ENCODE results near the gene AK8.

The AK8 gene

DNA sequence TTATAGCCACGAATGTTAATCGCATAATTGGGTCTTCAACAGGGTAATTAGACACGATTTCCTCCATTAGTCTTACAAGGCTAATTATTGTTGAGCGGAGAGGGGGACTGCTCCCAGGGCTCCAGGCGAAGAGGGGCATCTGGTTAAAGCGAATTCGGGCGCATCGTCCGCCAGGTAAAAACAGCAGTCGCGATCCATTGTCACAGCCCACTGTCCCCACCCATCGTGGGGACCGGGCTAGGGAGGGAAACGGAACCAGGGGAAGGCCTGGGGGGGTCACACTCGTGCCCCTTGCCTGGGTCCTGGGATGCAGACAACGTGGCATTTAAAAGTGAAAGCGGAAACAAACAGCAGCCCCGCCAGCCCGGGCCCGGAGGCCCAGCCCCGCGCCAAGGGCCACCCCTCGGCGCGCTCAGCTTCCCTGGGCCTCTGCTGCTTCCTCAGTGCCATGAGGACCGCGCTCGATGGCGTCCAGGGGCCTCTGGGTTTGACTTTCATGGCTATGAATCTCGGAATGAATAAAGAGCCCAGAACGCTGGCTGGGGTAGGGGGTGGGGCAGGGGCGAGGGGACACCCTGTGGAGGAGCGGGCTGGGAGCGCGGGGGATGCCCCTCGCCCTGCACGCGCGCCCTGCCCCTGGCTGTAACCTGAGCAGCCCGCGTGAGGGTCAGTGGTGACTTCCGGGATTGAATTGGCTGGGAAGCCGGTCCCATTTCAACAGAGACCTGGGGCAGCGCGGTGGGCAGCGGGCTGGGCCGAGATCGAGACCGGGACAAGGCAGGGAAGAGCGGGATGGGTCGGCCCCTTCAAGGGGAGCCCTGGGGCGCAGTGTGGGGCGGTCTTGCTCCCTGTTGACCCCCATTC lies 107.9 kb downstream of the AK8 start:
- DNase-seq, result peak; percentile 71

DNA sequence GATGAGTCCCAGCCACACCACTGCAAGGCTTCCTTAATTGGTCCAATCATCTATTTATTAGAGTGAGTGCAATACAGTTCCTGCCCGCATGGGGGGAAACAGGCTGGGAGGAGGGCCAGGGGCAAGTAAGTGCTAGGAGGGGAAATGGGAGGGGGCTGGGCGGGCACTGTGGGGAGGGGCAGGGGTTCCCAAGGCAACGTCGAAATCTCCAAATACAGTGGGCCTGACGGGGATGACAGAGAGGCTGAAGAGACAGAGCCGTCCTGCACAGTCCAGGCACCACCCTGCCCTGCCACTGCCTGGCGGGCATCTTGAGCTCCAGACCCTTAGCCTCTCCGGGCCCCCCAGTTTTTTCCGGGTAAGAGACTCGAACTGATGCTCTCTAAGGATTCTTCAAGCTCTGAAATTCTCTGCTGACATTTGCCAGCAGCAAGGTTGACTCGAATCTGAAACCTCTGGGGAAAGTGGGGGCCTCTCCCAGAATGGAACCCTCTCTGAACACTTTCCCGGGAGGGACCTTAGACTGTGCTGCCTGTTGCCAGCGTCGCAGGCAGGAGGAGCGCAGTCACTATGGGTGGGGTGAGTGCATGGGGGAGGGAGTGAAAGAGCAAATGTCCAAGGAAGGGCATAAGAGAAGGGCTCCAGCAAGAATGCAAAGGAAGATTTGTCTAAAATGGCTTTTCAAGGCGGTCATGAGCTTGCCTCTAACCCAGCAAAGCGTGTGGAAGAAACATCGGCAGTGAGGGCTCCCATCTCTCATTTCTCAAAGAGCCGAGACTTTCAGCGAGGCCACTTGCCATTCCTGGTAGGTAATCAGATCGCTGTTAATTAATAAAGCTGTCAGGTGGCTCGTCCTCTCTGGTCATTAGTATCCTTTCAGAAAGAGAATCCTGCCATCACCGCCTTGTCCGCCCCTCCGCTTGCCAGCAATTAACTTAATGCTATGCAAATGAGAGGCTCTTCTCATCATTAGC lies 108.9 kb downstream of the AK8 start:
- peak; percentile 71 for DNase-seq

DNA sequence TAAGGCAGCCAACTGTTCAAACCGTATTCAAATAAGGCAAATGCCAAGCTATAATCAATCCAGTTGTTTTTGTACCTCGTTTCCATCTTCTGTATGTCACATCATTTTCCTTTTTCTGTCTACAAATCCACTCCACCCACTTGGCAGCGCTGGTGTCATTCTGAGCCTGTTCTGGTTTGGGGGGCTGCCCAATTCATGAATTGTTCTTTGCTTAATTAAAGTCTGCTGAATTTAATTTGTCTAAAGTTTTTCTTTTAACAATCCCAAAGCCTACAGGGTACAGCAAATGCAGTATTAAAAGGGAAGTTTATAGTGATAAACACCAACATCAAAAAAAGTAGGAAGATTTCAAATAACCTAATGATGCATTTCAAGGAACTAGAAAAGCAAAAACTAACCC lies 114.5 kb downstream of the AK8 start:
- DNase-seq, result no peak

DNA sequence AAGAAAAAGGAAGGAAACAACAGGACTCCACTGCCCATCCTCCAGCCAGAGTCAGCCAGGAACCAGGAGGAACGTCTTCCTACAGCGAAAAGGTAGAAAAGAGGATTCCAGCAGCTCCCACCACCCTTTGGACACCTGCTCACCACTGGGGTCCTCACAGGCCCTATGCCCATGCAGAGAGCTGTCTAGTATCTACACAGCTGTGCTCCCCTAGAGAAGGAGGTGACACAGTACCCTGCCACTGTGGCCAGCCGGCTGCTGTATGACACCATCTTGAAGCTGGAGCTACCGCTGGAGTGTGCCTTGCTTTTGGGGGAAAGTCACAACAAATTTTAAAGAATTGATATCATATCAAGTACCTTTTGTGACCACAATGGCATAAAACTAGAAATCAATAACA lies 115.2 kb downstream of the AK8 start:
- DNase-seq, result no peak

DNA sequence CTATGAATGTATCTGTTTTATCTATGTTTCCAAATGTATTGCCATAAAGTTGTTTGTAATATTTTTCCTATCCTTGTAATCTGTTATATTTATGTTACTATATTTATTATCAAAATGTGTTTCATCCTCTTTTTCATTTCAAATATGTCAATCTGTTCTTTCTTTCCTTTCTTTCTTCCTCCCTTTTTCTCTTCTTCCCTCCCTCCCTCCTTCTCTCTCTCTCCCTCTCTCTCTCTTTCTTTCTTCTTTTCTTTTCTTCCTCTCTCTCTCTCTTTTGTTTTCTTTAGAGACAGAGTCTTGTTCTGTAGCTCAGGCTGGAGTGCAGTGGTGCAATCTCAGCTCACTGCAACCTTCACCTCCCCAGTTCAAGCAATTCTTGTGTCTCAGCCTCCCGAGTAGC lies 116.5 kb downstream of the AK8 start:
- DNase-seq, result no peak

DNA sequence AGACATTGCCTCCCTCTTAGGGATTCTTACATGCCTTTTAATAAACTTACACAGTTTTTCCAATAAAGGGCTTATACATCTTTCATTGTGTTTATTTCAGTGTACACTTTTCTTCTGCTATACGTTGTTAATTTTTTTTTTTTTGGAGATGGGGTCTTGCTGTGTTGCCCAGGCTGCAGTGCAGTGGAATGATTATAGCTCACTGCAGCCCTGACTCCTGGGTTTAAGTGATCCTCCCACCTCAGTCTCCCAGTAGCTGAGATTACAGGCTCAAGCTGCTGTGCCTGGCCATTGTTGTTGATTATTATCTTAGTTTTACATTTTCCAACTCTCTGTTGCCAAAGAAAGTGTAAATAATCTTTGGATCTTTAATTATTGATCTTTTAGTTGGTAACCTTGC lies 118.0 kb downstream of the AK8 start:
- no peak for DNase-seq

DNA sequence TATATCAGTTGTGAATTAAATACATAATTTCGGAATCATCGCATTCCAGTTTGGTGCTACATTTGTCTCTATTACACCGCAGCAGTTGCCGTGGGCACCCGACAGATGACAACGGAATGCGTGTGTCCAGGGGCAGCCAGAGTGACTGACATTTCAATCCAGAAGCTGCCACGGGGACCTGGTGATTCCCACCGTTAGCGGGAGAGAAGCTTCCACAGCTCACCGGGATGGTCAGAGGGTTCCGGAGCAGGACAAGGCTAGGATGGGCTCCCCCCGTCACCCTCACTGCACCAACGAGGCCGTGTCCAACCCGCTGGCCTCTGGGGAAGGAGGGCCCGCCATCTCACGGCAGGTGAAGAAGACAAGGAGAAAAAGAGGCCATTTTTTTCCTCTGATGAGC lies 121.1 kb downstream of the AK8 start:
- no peak for DNase-seq

DNA sequence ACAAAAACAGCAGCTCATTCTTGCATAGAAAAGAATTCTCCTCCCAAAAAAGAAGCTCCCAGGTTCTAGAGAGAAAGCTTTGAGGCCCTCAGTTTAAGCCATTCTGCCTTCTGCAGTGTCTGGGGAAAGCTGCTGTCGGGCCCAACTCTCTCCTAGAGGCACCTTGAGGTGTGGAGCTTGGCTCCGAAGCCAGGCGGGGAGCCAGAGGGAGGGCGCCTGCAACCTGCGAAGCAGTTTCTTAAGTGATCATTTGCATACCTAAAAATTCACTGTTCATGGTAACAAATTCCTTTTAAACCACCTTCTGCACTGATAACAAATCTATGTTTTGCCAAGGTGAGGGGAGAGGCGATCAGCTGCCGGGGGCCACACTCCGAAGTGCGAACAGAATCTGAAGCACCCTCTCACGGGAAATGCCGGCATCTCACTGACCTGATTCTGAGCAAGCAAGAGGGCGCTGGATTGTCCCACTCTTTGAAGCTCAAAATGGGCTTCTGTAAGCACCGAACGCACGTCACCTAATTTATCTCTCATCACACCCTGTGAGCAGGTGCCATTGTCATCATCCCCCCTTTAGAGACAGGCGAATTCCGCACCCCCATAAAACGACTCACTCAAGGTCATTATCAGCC lies 121.8 kb downstream of the AK8 start:
- no peak for DNase-seq

DNA sequence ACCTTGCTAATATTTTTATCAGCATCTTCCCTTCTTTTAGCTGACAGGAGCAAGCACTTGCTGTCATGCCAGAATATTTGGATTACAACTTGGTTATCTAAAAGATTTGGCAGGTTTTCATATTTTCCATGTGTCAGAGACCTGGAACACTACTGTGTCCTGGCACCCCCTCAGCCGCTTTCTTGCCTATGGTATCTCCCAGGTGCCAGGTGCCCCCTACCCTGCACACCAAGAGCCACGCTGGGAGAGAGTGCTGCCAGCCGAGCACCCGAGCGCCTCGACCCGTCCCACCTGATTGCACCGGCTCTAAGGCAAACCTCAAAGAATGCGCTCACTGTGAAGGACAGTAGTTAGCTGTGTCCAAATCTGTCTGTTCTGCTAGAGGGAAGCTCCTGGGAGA lies 123.0 kb downstream of the AK8 start:
- no peak for DNase-seq

DNA sequence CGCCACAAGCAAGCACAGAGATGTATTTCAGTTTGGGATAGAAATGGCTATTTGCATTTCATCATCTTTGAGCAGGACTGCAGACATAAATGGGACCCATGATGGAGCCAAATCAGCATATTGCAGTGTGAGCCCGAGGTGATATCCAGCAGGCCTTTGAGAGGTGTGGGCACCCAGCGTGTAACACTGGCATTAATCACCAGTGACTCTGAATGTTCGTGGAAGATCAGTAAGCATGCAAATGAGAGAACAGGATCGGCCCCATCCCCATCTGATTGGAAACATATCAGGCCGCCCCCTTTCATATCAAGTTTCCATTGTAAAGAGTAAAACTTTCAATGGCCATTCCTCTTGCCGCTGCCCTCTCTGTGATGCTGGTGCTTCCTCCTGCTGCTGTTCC lies 123.8 kb downstream of the AK8 start:
- DNase-seq, result no peak

DNA sequence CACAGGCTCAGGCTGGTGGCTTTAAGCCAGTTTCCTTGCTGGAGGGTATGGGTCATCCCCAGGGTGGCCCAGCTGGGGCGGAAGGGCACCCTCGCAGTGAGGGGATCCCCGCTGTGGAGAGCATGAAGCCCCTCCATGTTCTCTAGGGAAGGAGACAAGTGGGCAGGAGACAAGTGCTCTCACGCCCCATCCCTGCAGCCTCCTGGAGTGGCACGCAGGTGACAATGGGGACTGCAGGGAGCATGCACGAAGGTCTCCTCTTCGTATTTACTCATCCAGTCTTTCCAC lies 124.5 kb downstream of the AK8 start:
- no peak for DNase-seq

DNA sequence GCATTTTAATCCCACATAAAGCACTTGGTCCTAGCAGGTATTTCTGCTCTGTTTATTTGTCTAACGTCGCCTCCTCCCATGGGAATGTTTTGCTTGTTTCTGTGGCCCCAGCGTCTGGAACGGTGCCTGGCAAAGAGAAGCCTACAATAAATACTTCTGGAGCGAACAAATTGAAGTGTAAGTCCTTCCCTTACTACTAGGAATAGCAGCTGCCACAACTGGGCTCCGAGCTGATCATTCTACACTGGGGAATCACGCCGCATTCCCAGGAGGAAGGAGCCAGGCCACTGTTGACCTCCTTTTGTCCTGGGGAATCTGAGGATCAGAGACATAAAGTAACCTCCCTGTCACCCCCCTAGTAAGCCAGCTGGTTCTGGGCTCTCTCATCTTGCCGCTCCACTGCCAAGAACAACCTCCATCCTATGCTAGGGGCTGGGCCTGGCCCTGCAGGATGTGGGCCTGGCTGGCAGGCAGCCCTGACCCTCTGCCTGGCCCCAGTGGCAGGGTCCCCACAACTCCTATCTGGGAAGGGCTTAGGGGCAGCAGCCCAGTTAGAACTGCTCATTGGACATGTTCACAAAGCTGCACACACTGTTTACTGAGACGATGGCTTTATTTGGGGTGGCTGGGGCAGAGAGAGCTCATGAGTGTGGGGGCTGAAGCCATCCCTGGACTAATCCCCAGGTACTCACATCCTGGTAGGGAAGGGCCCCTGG lies 125.0 kb downstream of the AK8 start:
- no peak for DNase-seq

DNA sequence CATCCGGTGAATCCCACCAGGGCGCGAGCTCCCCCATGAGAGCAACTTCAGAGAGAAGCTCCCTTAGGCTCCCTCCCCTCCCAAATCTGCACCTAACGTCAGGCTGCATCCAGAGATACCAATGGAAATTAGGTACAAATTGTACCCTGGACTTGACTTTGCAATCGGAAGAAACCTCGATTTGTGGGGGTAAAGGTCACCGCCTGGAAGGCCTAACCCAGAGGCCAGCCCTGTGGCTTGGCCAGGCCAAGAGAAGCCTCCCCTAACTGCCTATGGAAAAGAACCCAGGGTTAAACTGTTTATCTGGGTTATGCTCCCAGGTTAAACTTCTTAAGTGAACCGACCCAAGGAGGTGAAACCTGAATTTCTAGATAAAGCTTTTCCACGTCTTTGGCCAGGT lies 127.4 kb downstream of the AK8 start:
- DNase-seq, result no peak

DNA sequence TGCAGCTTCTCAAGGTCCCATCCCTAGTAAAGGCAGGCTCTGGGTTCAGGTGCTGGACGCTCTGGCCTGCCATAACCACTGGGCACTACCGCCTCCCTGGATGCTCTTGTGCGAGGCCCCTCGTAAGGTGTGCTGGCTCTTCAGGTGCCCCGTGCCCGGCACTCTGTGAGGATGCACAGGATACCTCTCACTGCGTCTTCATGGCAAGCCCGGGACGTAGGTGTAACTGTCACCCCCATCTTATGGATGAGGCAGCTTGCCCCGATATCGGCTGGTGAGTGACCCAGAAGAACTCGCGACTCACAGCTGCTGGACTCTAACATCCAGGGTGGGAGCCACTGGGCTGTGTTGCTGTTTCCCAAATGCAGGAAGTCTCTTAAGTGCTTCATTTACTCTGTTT lies 128.8 kb downstream of the AK8 start:
- DNase-seq, result no peak

DNA sequence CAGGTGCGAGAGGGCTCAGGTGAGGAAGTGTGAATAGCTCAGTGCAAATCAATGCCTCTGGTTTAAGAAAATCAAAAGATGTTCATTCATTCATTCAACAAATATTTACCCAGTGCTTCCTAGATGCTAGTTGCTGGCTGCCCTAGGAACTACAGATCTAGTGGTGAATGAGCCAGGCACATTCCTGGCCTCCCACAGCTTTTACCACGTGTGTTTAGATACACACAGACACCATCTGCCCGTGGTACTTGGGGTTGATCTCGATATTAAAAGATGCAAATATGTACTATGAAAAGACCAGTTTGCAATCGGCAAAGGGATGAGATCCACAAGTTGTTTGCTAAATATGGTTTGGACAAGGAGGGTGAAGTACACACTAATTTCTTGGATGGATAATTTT lies 129.6 kb downstream of the AK8 start:
- no peak for DNase-seq

DNA sequence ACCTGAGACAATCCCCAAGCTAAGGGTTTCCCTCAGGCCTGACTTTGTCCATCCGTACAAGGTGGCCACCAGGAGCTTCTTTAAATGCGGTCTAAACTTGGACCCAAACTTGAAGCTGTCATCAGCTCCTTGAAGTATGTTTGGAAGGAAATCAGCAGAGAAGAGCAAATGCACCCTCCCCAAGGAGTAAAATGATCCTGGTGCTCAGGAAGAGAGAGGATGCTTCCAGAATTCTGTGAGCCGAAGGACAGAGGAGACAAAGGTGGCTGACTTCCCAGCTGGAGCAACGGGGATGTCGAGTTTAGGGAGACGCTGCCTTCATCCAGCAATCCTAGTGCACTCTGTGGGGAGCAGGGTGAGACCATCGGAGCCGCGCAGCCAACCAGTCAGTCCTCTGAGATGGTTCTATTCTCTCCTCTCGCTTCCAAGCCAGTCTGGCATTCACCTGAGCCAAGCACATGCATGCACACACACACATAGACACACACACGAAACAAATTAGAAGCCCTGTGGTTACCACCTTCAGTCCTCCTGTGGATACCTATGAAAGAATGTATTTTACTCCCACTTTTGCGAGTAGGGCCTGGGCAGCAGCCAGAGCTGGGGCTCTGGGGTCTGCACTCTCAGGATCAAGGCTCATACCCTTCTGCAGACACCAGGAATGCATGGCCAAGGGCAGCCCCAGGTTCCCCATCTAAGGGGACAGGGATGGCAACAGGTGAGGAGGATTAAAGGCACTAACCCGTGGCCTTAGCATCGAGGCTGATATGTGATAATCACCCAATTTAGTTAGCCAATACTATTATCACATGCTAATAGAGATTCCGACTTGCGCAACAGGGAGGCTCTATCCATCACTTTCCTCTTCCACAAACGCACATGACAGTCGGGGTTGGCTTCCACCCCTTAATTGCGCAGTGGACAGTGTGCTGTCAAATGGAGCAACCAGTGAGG lies 132.1 kb downstream of the AK8 start:
- no peak for DNase-seq

DNA sequence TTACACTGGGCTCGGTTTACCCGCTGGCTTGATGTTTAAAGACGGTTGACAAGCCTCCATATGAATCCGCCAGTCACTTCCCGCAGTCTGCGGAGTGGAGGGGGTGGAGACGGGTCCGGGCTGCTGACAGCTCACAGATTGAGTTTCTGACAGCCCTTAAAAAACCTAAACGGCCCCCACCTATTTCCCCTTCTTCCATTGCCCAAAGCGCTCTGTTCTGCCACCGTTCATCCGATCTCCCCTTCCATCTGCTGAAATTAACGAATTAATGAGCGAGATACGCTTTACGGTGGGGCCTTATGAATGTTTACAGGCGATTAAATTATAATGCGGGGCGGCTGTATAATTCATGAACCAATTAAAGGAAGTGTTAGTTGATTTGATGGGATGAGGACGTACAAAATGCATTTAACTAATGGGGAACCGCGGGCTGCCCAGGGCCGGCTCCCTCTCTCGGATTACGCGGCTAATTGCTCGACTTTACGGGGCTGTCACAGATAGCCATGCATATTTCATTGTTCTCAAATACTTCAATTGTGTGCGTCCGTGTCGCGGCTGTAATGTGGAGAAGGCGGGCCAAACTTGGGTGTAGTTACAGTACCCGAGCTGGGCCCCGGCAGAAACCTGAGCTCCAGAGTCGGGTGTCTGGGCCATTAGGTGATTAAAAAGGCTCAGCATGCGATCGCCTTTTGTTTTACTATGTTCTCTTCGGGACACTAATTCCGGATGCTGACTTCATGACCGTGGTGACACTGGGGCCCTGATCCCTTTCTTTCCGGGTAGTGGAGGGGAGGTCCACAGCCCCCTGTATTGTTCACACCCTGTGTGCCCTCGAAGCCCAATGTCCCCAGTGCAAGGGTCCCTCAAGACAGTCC lies 133.0 kb downstream of the AK8 start:
- DNase-seq, result no peak

DNA sequence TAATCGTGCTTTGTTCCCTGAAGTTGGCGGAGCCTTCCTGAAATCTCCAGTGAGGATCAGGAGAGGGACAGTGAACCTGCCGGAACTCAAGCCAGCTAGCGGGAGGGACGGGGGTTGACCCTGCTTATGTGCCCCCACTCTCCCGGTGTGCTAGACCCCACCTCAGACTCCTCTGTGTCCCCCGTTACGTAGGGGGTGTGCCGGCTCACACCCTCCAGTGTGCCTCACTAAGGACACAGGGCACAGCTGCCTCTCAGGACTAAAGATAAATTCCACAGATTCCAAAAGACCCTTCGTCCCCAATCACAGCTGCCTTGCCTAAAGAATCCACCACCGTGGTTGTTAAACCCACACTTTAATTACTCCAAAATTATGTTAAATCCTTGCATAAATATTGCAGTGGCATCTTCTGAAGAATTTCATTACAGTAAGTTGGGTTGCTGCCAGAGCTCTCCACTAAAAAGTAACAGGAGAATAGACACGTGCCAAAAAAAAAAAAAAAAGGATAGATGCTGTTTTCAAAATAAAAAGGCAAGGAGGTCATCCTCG lies 134.1 kb downstream of the AK8 start:
- no peak for DNase-seq

DNA sequence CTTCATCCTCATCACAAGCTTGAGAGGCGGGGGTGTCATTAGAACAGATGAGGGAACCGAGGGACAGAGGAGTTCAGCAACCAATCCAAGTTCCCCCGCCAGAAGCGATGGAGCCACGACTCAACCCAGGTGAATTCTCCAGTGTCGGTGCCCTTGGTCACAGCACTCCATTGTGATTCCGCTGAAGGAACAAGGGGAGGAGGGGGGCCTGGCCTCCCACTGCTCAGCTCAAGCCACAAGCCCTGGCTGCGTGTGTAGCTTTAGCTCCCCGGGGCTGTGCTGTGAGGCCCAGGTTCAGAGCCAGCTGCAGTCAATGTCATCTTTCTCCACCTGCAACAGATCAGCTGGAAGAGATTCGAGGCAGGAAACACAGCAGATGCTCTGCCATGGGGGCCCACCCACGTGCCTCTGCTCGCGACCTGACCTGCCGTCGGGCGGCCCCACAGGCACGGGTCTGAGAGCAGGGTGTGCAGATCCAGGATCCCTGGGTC lies 135.2 kb downstream of the AK8 start:
- no peak for DNase-seq
